HG02852 (cell line): Measurements from ENCODE around the gene FARSA.
"Not testable (repeated sequence)": the region's sequence is repeated elsewhere in the genome, so short reads cannot be mapped to it uniquely, and the experiment has no call there.

Experiments used
- ATAC-seq: cut with Tn5 transposase; IDR thresholded peaks from one replicate; pipeline ENCODE4 v1.9.1; 2021; ENCODE audit warnings: mild to moderate bottlenecking, moderate library complexity; ENCODE audit not compliant: unreplicated experiment

The FARSA gene

DNA sequence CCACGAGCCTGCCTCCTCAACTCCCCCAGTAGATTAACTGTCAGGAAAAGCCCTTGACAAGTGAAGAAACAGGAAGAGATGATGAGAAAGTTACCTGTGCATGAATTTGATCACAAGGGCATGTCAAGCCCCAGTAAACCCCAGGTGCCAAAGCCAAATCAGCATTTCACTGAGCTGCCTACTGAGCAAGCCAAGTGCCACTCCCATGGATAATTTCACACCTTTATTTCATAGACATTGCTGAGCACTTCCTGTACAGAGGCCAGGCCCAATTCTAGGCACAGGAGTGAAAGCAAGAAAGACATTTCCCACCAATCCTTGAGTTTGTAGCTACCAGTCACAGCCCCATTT, 21.1 kb upstream of the FARSA start:
- ATAC-seq = no peak

DNA sequence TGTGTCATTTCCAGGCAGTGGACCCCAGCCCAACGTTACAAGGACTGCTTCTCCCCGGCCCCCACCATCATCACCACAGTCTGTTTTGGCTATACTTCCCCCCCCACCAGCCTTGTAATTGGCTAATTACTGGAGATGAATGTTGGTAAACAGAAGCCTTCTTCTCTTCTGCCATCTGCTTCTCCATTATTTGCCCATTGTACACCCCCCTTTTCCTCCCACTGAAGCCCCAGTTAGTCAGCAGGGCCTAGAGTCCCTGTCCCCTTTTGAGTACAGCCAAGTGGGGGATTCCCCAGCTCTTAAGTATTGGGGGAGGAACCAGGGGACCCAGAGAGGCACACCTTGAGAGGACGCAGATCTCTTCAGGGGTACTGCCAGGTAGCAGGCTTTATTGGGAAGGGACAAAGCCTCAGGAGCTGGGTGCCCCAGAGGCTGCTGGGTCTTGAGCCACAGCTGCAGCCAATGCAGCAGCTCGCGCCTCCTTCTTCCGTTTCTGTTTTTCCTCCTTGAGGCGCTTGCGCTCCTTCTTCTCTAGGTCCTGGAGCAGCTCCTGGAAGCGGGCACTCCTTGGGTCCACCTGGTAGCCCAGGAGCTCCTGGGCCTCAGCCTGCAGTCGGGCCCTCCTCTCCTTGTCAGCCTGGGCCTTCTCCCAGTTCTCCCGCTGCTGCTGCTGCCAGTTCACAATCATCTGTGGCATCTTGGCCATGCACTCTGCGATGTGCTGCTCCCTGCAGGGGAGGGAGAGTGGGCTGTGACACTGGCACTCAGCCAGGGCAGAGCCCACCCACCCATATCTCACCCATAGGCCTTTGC, 20.5 kb upstream of the FARSA start:
- no peak for ATAC-seq

DNA sequence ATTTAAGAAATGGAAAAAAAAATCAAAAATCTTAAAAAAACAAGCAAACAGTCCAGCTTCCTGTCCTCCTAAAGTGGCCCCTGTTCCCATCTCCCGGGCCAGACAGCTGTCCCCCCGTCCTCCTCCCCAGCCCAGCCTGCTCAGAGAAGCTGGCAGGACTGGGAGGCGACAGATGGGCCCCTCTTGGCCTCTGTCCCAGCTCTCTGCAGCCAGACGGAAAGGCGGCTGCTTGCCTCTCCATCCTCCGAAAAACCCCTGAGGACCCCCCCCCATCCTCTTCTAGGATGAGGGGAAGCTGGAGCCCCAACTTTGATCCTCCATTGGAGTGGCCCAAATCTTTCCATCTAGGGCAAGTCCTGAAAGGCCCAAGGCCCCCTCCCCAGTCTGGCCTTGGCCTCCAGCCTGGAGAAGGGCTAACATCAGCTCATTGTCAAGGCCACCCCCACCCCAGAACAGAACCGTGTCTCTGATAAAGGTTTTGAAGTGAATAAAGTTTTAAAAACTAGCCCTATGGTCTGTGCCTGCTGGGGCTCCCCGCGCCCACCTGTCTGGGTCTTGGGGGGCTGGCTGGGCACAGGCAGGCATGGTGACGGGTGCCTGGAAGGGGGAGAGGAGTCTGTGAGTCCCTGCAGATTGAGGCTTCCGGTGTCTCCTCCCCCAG, 19.8 kb upstream of the FARSA start:
- ATAC-seq = no peak

DNA sequence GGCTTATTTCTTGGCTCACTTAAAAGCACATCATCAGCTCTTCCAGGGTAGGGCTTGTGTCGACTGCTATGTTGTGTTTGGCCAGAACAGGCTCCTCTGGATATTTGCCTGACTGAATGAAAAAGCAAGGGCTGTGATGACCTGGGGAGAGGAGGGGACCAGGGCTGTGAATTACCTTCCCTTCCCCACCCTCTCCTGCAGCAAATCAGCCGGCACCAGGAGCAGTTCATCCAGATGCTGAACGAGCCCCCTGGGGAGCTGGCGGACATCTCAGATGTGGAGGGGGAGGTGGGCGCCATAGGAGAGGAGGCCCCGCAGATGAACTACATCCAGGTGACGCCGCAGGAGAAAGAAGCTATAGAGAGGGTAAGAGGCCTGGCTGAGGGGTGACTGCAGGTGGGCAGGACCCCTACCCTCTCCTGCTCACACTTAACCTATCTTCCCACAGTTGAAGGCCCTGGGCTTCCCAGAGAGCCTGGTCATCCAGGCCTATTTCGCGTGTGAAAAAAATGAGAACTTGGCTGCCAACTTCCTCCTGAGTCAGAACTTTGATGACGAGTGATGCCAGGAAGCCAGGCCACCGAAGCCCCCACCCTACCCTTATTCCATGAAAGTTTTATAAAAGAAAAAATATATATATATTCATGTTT, 19.1 kb upstream of the FARSA start:
- ATAC-seq = no peak

DNA sequence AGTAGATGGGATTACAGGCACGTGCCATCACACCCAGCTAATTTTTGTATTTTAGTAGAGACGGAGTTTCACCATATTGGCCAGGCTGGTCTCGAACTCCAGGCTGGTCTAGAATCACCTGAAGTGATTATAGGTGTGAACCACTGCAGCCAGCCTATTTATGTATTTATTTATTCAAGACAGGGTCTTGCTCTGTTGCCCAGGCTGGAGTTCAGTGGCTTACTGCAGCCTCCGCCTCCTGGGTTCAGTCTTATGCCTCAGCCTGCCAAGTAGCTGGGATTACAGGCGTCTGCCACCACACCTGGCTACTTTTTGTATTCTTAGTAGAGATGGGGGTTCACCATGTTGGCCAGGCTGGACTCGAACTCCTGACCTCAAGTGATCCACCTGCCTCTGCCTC, 18.5 kb upstream of the FARSA start:
- not testable (repeated sequence) for ATAC-seq

DNA sequence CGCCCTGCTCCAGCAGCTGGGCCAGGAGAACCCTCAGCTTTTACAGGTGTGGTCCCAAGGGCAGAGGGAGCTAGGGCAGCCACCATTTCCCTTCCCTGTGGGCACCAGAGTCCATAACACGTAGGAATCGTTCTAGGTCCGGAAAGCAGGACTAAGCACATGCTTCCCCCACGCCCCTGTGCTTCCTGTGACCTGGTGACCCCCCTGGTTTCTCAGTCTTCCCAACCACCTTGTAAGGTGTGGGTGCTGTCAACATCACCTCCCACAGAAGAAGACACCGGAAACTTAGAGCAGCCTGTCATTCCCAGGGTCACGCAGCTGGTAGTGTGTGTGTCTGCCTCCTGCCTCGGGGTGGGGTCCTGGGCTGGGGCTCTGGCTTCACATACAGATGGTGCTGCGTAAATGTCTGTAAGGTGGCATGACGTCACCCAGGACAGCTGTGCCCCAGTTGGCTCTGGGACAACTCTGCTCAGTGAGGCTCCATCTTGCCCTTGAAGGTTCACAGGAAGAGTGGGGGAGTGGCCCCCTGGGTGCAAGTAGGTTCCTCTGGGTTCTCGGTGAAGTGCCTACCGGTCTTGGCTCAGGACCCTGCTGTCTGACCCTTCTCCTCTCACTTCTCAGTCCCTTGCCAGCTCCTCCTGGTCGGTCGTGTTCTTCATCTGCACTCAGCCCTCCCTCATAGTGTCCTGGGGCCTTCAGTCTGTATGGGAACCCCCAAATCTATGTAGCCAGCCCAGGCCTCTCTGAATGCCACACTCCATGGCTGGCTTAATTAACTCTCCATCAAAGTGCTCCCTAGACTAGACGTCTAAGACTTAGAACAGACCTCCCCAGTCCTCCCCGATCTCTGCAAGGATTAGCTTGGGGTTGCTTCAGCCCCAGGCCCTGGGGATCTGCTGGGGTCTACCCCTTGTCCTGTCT, 16.1 kb upstream of the FARSA start:
- no peak for ATAC-seq

DNA sequence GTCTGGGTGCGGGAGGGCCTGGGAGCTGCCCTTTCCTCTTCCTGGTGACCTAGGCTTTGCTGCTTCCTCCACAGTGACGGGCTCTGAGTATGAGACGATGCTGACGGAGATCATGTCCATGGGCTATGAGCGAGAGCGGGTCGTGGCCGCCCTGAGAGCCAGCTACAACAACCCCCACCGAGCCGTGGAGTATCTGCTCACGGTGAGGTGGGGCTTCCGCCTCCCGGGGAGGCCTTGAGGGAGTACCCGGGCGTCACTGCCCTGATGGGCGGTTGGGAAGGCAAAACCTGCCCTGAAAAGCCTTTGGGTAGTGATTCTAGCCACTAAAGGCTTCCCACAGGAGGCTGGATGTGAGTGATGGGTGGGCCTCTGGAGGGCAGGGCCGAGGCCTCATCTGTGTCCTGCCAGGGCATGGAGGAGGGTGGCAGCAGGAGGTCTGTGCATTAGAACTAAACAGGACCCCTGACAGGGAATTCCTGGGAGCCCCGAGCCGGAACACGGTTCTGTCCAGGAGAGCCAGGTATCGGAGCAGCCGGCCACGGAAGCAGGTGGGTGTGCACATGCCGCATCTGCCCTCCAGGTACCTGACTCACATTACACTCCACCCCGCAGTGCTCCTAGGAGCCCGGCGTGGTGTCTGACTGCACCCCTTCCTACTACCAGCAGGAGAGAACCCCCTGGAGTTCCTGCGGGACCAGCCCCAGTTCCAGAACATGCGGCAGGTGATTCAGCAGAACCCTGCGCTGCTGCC, 15.3 kb upstream of the FARSA start:
- no peak for ATAC-seq

DNA sequence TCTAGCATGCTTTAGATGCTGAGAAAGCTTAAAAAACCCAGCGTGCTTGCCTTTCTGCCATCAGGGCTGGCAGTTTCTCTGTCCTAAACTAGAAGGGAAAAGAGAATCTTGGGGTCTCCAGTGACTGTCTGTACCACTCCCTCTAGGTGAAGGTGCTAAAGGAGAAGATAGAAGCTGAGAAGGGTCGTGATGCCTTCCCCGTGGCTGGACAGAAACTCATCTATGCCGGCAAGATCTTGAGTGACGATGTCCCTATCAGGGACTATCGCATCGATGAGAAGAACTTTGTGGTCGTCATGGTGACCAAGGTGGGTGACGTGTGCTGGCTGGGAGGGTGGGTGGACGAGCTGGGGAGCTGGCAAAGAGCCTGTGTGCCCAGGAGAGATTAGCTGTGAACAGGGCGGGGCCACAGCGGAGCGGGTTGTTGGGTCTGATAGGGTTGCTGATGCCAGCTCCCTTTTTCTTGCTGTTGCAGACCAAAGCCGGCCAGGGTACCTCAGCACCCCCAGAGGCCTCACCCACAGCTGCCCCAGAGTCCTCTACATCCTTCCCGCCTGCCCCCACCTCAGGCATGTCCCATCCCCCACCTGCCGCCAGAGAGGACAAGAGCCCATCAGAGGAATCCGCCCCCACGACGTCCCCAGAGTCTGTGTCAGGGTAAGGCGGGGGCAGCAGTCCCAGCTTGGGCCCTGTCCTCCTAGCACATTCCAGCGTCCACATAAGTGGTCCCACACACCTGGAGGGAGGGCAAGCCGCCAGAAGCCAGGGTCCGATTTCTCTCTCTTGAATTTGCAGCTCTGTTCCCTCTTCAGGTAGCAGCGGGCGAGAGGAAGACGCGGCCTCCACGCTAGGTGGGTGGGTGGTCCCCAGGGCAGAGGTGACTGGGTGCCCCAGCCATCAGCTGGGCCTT, 14.4 kb upstream of the FARSA start:
- no peak for ATAC-seq

DNA sequence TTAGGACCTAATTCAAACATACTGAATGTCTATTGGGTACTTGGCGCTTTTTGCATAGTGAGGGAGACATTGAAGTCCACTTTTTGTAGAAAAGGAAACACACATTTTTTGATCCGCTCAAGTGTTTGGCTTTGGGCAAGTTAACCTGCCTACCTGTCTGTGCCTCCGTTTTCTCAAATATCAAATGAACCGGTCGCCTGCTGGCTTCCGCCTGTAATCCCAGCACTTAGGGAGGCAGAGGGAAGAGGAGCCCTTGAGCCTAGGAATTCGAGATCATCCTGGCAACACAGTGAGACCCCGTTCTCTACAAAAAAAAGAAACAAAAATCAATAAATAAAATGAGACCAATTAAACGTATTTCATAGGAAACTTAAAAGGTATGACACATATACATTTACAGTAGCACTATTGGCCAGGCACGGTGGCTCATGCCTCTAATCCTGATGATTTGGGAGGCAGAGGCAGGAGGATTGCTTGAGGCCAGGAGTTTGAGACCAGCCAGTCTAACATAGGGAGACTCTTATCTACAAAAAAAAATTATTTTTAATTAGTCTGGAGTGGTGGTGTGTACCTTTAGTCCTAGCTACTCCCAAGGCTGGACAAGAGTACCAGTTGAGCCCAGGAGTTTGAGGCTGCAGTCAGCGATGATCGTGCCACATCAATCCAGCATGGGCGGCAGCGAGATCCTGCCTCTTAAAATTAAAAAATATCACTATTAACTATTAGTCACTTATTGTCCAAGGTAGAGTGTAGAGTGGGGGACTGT, 13.4 kb upstream of the FARSA start:
- no peak for ATAC-seq

DNA sequence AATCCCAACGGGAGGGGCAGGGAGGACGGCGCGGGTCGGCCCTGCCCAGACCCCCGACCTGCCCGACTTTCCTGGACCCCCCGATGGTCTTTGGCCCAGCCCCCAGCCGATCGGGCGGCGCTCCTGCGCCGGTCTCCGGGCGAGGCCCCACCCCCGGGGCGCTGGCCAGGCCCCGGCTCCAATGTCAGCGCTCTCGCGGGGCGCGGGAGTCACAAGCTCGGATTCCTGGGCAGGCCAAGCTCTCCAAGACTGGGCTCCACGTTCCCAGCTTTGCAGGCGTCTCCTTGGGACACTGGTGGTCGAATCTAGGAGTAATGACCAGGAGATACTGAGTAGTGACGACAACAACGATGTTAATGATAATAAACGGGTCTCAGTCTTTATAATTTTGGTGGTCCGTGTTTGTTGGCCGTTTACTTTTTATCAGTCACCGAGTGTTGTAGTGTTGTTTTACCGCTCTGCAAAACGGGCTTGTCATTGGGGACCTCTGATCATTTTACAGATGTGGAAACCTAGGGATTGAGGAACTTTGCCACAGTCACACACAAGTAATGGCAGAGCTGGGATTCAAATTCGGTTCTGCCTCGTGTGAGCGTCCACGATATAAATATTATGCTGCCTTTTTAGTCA, 12.7 kb upstream of the FARSA start:
- peak; percentile 31 for ATAC-seq

DNA sequence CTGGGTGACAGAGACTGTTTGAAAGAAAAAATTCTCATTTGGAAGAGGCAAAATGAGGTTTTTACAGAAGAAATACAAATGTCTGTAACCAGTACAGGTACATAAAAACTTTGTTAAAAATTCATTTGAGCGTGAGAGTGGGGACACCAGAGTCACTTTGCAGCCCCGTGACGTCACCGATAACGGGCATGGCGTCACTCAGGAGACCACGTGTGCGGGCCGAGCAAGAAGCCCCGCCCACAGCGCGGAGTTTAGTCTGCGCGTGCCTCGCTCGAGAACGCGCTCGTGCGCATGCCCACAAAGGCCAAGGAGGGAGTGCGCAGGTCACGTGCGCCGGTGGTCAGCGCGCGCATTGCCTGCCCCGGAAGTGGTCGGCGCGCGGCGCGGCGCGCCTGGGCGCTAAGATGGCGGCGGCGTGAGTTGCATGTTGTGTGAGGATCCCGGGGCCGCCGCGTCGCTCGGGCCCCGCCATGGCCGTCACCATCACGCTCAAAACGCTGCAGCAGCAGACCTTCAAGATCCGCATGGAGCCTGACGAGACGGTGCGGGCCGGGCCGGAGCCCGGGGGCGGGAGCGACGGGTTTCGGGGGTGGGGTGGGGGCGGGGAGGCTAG, 12.1 kb upstream of the FARSA start, which contains the start of gene RAD23A:
RAD23A (plus strand) TSS at position 384 of the 613 bp plus-strand sequence; CDS start at position 471, 87 bp downstream.
- peak; percentile 80 for ATAC-seq

DNA sequence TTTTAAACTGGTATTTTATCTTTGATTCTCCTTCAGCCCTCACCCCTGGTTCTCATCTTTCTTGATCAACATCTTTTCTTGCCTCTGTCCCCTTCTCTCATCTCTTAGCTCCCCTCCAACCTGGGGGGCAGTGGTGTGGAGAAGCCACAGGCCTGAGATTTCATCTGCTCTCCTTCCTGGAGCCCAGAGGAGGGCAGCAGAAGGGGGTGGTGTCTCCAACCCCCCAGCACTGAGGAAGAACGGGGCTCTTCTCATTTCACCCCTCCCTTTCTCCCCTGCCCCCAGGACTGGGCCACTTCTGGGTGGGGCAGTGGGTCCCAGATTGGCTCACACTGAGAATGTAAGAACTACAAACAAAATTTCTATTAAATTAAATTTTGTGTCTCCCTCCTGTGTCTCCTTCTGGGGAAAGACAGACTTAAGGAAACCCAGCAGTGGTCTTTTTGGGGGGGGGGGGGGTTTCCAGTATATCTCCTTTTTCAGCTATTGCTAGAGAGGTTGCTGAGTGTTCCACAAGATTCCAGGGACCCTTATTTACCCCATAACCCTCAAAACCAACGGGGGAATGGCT, 10.7 kb upstream of the FARSA start:
- no peak for ATAC-seq

DNA sequence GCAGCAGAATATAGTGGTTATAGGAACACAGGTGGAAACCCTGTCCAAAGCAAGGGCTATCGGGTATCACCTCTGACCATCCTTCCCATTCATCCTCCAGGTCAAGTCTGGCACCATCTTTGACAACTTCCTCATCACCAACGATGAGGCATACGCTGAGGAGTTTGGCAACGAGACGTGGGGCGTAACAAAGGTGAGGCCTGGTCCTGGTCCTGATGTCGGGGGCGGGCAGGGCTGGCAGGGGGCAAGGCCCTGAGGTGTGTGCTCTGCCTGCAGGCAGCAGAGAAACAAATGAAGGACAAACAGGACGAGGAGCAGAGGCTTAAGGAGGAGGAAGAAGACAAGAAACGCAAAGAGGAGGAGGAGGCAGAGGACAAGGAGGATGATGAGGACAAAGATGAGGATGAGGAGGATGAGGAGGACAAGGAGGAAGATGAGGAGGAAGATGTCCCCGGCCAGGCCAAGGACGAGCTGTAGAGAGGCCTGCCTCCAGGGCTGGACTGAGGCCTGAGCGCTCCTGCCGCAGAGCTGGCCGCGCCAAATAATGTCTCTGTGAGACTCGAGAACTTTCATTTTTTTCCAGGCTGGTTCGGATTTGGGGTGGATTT, 10.0 kb upstream of the FARSA start:
- ATAC-seq = no peak

DNA sequence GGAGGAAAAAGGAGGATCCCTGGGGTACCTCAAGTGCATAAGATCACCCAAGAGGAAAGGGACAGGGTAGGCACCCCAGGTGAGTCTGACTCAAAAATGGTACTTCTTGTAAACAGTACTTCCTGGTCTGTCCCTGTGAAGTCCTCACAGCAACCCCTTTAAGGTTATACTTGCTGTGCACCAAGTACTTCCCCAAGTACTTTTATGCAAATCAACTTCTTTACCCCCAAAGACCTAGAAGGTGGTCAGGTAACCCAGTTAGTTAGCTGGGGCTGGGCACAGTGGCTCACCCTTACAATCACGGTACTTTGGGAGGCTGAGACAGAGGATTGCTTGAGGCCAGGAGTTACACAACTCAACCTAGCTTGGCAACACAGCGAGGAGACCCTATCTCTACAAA, 7.4 kb upstream of the FARSA start:
- no peak for ATAC-seq

DNA sequence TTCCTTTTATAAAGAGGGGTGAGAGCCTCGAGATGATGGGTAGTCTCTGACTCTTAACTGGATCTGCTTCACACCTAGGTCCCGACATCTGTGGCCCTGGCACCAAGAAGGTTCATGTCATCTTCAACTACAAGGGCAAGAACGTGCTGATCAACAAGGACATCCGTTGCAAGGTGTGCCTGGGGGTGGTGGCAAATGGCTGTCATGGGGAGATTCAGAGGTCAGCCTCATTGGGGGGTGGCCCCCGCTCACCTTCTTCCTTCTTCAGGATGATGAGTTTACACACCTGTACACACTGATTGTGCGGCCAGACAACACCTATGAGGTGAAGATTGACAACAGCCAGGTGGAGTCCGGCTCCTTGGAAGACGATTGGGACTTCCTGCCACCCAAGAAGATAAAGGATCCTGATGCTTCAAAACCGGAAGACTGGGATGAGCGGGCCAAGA, 6.5 kb upstream of the FARSA start:
- ATAC-seq = no peak

DNA sequence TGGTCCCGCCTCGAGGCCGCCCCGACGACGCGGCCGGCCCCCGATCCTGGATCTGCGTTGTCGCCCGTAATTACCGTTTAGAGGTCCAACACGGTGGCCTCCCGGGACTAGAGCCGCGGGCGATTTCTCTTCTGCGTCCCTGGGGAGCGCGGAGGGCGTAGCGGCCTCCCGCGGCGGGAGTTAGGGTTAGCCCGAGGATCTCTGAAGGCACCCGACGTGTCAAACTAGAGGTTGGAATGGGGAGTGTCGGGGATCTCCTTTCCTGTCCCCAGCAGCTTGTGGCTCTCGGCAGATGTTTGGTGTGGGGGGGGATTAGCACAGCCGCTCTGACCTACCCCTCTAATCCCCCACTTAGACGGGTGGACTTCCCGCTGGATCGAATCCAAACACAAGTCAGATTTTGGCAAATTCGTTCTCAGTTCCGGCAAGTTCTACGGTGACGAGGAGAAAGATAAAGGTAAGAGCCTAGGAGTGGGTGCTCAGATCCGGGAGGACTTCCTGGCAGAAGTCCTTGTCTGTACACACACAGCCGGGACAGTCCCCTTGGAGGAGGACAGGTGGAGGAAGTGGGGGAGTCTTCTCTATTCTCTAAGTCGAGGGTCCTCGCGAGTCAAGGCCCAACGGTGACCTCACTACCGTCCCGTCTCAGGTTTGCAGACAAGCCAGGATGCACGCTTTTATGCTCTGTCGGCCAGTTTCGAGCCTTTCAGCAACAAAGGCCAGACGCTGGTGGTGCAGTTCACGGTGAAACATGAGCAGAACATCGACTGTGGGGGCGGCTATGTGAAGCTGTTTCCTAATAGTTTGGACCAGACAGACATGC, 5.5 kb upstream of the FARSA start:
- ATAC-seq = no peak
